C4-2B (cell line): Measurements from ENCODE around the gene SAP30BP.
"Not testable (repeated sequence)": the region's sequence is repeated elsewhere in the genome, so short reads cannot be mapped to it uniquely, and the experiment has no call there.

Source experiments
- H3K27ac ChIP-seq: fragments of 450-650 bp; 2 replicates; pipeline ENCODE4 v1.5.1; 2017
- ZFX ChIP-seq: fragments of 450-650 bp; IDR thresholded peaks from 2 replicates; pipeline ENCODE4 v1.6.1; 2017
- TF ChIP-seq, protein P1 (sequence below): fragments of 450-650 bp; conservative IDR thresholded peaks from 2 replicates; pipeline ENCODE4 v1.5.1; 2017; ENCODE audit warnings: mild to moderate bottlenecking

SAP30BP gene

DNA sequence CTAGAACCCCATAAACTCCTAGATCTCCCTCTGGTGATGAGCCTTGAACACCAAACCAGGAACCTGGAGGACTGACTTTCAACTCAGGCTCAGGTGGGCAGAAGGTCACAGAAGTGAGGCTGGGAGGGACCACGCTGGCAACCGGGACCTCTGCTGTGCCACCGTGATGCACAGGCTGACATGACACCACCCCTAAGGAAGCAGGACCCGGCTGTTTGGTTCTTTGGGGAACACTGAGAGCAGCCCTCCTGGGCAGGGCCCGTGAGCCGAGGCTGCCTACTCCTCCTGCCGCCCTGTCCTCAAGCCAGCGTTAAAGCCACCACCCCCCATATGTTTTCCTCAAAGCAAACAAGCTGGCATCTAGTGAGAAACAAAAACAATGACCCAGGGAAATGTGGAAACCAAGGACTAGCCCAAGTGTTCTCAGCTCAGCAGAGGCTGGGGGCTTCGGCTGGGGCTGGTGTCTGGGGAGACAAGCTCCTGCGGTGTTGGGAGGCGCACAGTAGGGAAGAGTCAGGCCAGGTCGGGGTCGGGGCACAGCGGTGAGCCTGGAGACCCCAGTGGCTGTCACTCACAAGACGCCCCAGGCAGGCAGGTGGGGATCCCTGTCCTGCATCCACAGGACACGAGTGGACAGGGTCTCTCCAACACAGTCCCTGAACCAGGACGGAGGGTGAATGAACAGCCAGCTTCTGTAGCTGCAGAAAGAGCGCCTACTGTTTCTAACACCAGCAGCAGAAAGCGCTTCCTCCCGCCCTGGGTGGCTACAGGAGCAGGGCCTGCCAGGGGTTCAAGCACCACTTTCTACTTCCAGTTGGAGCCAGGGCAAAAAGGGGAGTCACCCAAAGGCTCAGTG is 32.2 kb upstream of the SAP30BP start:
- H3K27ac ChIP-seq: no peak overlapping the region
- TF ChIP-seq, protein P1, sequence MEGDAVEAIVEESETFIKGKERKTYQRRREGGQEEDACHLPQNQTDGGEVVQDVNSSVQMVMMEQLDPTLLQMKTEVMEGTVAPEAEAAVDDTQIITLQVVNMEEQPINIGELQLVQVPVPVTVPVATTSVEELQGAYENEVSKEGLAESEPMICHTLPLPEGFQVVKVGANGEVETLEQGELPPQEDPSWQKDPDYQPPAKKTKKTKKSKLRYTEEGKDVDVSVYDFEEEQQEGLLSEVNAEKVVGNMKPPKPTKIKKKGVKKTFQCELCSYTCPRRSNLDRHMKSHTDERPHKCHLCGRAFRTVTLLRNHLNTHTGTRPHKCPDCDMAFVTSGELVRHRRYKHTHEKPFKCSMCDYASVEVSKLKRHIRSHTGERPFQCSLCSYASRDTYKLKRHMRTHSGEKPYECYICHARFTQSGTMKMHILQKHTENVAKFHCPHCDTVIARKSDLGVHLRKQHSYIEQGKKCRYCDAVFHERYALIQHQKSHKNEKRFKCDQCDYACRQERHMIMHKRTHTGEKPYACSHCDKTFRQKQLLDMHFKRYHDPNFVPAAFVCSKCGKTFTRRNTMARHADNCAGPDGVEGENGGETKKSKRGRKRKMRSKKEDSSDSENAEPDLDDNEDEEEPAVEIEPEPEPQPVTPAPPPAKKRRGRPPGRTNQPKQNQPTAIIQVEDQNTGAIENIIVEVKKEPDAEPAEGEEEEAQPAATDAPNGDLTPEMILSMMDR: no peak
- TF ChIP-seq ZFX: no peak

DNA sequence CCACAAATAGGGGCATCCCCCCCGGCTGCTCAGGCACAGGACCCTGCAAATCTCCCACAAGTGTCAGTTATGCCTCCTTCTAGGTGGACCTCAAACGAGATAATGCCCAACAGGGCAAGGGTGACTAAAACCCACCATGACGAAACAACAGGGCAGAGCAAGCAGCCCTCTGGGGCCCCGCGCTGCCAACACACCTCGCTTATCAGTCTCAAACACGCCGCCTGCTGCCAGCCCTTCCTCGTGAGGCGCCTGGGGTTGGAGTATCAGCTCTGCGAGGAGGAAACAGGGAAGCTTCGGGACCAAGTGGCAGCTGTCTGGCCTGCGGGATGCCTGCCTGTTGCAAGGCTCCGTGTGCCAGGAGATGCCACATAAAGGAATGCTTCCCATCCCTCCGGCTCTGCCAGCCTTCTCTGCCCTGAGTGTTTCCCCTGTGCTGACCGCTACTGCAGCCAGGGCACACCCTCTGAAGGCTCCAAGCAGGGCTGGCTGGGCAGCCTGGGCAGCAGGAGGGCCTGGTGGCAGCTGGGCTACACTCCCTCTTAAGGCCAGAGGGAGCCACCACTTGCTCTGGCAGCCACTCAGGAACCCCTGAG is 31.4 kb upstream of the SAP30BP start:
- TF ChIP-seq, protein P1: no peak
- TF ChIP-seq ZFX: no peak

DNA sequence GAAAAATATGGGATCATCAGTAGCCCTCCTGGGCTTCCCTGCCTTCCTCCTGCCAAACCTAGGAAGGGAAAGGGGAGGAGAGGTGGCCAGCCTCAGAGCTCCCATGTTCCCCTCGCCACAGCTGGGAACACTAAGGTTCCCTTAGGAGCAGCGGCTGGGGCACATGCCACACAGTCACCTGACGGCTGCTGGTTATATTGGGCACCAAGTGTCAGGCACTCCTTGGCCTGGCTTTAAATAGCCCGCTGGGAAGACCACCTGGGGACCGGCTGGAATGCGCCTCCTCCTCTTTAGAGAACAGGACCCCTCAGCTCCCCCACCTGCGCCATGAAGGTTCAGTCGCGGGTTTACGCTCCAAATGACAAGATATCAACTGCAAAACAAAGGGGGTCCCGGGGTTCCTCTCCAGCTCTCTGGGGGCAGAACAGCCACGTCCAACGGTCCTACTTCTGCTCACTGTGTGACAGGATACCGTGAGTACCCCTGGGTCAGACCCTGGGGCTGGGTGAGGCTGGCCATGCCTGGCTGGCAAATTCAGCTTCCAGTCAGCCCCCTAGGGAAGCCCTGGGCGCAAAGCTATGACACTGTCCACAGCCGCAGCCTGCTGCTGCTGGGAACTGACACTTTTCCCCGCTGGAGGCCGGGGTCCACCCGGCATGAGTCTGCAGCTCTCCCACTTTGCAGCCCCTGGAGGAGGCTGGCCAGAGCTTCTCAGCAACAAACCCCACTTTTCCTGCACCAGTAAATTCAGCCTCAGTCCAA is 30.6 kb upstream of the SAP30BP start:
- H3K27ac ChIP-seq: no peak overlapping the region
- TF ChIP-seq ZFX: no peak
- TF ChIP-seq, protein P1: no peak

More for the DNA sequence above, 31.4 kb upstream of the SAP30BP start:
- no peak overlapping the region for H3K27ac ChIP-seq

DNA sequence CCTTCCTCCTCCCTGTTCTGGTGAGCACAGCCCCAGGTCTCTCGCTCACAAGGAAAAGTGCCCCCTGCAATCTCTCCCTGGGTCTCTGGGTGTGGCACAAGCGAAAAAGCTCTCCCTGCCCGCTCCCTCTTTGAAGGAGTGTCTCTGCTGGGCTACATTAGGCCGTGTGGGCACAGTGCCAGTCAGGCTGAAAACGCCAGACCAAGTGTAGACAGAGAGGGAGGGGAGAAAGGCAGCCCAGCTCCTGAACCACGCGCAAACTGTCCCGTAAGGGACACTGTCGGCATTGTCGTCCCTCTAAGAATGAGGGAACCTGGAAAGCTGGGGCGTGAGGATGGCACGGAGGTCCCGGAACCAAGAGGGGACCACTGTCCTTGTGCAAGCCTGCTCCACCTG is 30.0 kb upstream of the SAP30BP start:
- TF ChIP-seq, protein P1: no peak
- no peak for TF ChIP-seq ZFX
- no peak overlapping the region for H3K27ac ChIP-seq

DNA sequence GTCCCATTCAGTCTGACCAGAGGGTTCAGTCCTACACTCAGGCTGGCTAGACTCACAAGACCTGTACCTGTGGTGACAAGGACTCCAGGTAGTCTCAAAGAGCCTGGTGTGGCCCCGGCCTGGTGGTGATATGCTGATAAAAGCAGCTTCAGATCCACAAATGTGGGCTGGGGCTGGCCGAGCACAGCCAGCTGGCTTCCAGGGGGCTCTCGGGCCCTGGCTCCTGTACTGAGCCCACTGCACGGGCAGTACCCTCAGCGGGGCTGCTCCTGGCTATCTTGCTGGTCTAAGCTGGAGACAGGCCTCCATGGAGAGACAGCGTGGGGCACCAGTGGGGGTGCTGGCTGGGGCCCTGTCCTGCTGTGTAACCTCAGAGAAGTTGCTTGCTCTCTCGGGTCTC is 29.6 kb upstream of the SAP30BP start:
- H3K27ac ChIP-seq: no peak overlapping the region
- TF ChIP-seq, protein P1: no peak
- TF ChIP-seq ZFX: no peak

DNA sequence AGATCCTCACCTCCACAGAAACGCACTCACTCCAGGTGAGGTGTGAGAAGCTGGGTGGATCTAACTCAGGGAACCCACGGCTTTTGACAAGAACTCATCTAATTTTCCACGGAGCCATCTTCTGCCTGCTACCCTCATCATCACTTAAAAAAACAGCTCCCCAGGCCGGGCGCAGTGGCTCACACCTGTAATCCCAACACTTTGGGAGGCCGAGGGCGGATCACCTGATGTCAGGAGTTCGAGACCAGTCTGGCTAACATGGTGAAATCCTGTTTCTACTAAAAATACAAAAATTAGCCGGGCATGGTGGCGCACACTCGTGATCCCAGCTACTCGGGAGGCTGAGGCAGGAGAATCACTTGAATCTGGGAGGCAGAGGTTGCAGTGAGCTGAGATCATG is 29.1 kb upstream of the SAP30BP start:
- not testable (repeated sequence) for H3K27ac ChIP-seq

DNA sequence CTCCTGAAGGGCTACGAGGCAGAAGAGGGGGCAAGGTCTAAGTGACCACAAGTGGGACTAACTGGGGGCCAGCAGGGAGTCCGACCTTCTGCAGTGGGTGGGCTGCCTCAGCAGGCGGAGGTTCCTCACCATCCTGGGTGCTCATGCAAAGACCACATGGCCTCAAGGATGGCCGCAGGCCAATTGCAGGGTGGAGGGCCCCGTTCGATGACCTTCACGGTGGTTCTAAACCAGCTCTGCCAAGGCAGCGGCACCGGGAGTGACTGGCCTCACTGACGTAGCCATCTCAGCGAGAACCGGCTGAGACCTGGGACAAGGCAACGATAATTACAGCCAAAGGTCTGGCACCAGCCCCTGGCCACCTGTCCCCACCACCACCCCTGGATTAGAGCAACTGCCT is 28.2 kb upstream of the SAP30BP start:
- H3K27ac ChIP-seq: no peak overlapping the region
- TF ChIP-seq, protein P1: no peak
- no peak for TF ChIP-seq ZFX
